IMR-90 (cell line): Measurements from ENCODE around the gene KRT10. TPM values are rescaled to one million over a fixed set of nuclear protein-coding genes. Genes with fewer than 3 reads are reported as not detected.
"Not testable (repeated sequence)": the region's sequence is repeated elsewhere in the genome, so short reads cannot be mapped to it uniquely, and the experiment has no call there.

Experiments used
- ATAC-seq: fragments of 200-7000 bp; cut with Tn5 transposase; 2 replicates; pipeline ENCODE4 v1.9.1; 2020; ENCODE audit warnings: low read depth, mild to moderate bottlenecking, moderate library complexity
- BruUV-seq: library from RNA; stranded (reverse); fragments of 400-500 nt; replicated peaks from 2 replicates; lab custom pipeline; 2021; lab: Mats Ljungman, UMichigan
- CTCF ChIA-PET: fragments of 300-600 bp; formaldehyde crosslinking; extraction: SDS; loops from one replicate; lab custom pipeline; 2021; ENCODE audit warnings: antibody characterized with exemption; lab: Yijun Ruan, JAX
- POLR2A ChIA-PET: fragments of 300-600 bp; sonication (Branson Sonifier 250); formaldehyde crosslinking; loops from one replicate; lab custom pipeline; 2022; ENCODE audit warnings: antibody characterized with exemption; ENCODE audit not compliant: unreplicated experiment; lab: Charles Lee
- DNase-seq: peaks from one replicate; pipeline ENCODE4 v3.0.0; 2013
- H2AFZ ChIP-seq: replicated peaks from 2 replicates; pipeline ENCODE3; 2013; ENCODE audit warnings: low read length, mild to moderate bottlenecking; ENCODE audit not compliant: poor library complexity
- H2AK5ac ChIP-seq: 2 replicates; pipeline ENCODE4 v1.6.1; 2013; ENCODE audit warnings: low read depth, low read length, inconsistent platforms
- H2AK9ac ChIP-seq: replicated peaks from 2 replicates; pipeline ENCODE3; 2013; ENCODE audit warnings: mild to moderate bottlenecking, low read depth, low read length, moderate library complexity; ENCODE audit not compliant: poor library complexity
- H2BK120ac ChIP-seq: 2 replicates; pipeline ENCODE4 v1.6.1; 2013; ENCODE audit warnings: low read depth, low read length, inconsistent platforms
- H2BK15ac ChIP-seq: 3 replicates; pipeline ENCODE4 v1.6.1; 2013; ENCODE audit warnings: low read depth, low read length, inconsistent platforms
- H2BK20ac ChIP-seq: 2 replicates; pipeline ENCODE4 v1.6.1; 2013; ENCODE audit warnings: low read depth, mild to moderate bottlenecking, inconsistent platforms, low read length, moderate library complexity
- H2BK5ac ChIP-seq: 2 replicates; pipeline ENCODE4 v1.6.1; 2013; ENCODE audit warnings: mild to moderate bottlenecking, low read depth, low read length, inconsistent platforms; ENCODE audit not compliant: poor library complexity, severe bottlenecking
- H3K14ac ChIP-seq: replicated peaks from 2 replicates; pipeline ENCODE4 v1.6.1; 2013; ENCODE audit warnings: low read depth, low read length, inconsistent platforms
- H3K18ac ChIP-seq: 2 replicates; pipeline ENCODE4 v1.6.1; 2013; ENCODE audit warnings: low read depth, low read length, control low read depth
- H3K23ac ChIP-seq: 2 replicates; pipeline ENCODE4 v1.6.1; 2013; ENCODE audit warnings: low read depth, low read length, inconsistent platforms
- H3K27ac ChIP-seq: 2 replicates; pipeline ENCODE4 v1.5.1; 2013; ENCODE audit warnings: mild to moderate bottlenecking, control low read depth, low read length; ENCODE audit not compliant: insufficient read depth
- H3K27me3 ChIP-seq: 2 replicates; pipeline ENCODE4 v1.6.1; 2013; ENCODE audit warnings: low read length; ENCODE audit not compliant: control insufficient read depth, insufficient read depth
- H3K36me3 ChIP-seq: 2 replicates; pipeline ENCODE4 v1.6.1; 2013; ENCODE audit warnings: low read length, mixed read lengths; ENCODE audit not compliant: control insufficient read depth, insufficient read depth
- H3K4ac ChIP-seq: 2 replicates; pipeline ENCODE4 v1.6.1; 2013; ENCODE audit warnings: low read depth, low read length, inconsistent platforms
- H3K4me1 ChIP-seq: 2 replicates; pipeline ENCODE4 v1.6.1; 2013; ENCODE audit warnings: low read length, mixed read lengths; ENCODE audit not compliant: control insufficient read depth, insufficient read depth
- H3K4me2 ChIP-seq: 2 replicates; pipeline ENCODE4 v1.6.1; 2013; ENCODE audit warnings: low read depth, mild to moderate bottlenecking, control low read depth, low read length, moderate library complexity
- H3K4me3 ChIP-seq: 2 replicates; pipeline ENCODE4 v1.5.1; 2013; ENCODE audit warnings: low read depth, mild to moderate bottlenecking, control low read depth, low read length, moderate library complexity; ENCODE audit not compliant: insufficient read depth
- H3K56ac ChIP-seq: 2 replicates; pipeline ENCODE4 v1.6.1; 2013; ENCODE audit warnings: low read length, inconsistent platforms; ENCODE audit not compliant: insufficient read depth; ENCODE audit errors: extremely low read depth
- H3K79me1 ChIP-seq, 2 experiments: 2 replicates each; pipeline ENCODE4 v1.6.1; 2013; ENCODE audit warnings: low read length in 2 of 2, inconsistent platforms in 1 of 2, low read depth in 1 of 2
- H3K9ac ChIP-seq: 2 replicates; pipeline ENCODE4 v1.6.1; 2013; ENCODE audit warnings: low read depth, low read length, control low read depth
- H3K9me1 ChIP-seq: 2 replicates; pipeline ENCODE4 v1.6.1; 2013; ENCODE audit warnings: low read length, inconsistent platforms; ENCODE audit not compliant: insufficient read depth
- H3K9me3 ChIP-seq: 2 replicates; pipeline ENCODE4 v1.6.1; 2013; ENCODE audit warnings: low read length; ENCODE audit not compliant: control insufficient read depth, insufficient read depth
- H4K20me1 ChIP-seq: 2 replicates; pipeline ENCODE4 v1.6.1; 2013; ENCODE audit warnings: low read length, inconsistent platforms; ENCODE audit not compliant: insufficient read depth
- H4K5ac ChIP-seq: 2 replicates; pipeline ENCODE4 v1.6.1; 2013; ENCODE audit warnings: mild to moderate bottlenecking, low read depth, low read length, control low read depth
- H4K8ac ChIP-seq, 2 experiments: 2 replicates each; pipeline ENCODE4 v1.6.1; 2013; ENCODE audit warnings: low read depth in 2 of 2, low read length in 2 of 2, control low read depth in 1 of 2, inconsistent platforms in 1 of 2
- H4K91ac ChIP-seq: 2 replicates; pipeline ENCODE4 v1.6.1; 2013; ENCODE audit warnings: low read depth, low read length, inconsistent platforms; ENCODE audit not compliant: insufficient read depth
- FOS ChIP-seq: fragments of 150-350 bp; IDR thresholded peaks from 2 replicates; pipeline ENCODE4 v1.6.1; 2016; ENCODE audit warnings: low read depth, low read length
- MAZ ChIP-seq: IDR thresholded peaks from 2 replicates; pipeline ENCODE4 v1.6.1; 2012; ENCODE audit warnings: low read depth, mild to moderate bottlenecking, low read length, improper control_type of control experiment, moderate library complexity, borderline replicate concordance
- MXI1 ChIP-seq: IDR thresholded peaks from 2 replicates; pipeline ENCODE4 v1.6.1; 2012; ENCODE audit warnings: low read depth, mild to moderate bottlenecking, low read length, moderate library complexity, borderline replicate concordance
- RCOR1 ChIP-seq: IDR thresholded peaks from 2 replicates; pipeline ENCODE4 v1.6.1; 2012; ENCODE audit warnings: mild to moderate bottlenecking, low read length, improper control_type of control experiment; ENCODE audit not compliant: insufficient replicate concordance
- WGBS, 2 experiments: methylation state at CpG; one replicate each; pipeline versions ENCODE4 v1.1.5 to v1.1.7; 2013; ENCODE audit warnings: missing lambda C conversion rate in 2 of 2; ENCODE audit not compliant: insufficient read length in 1 of 2; ENCODE audit errors: extremely low coverage in 2 of 2; 5-methylcytosine and 5-hydroxymethylcytosine counted together
- dilution Hi-C: fragments of 300-500 bp; cut with HindIII; formaldehyde crosslinking; loops from one replicate; pipeline ENCODE4 v1.14.3; 2018; ENCODE audit warnings: low sequenced_read_pairs; ENCODE audit not compliant: unreplicated experiment
- in situ Hi-C: fragments of 300-500 bp; cut with MboI; formaldehyde crosslinking; loops from 3 replicates; pipeline ENCODE4 v1.14.3; 2019; ENCODE audit warnings: low sequenced_read_pairs, inconsistent platforms, mixed read lengths
- intact Hi-C: fragments of 100-400 bp; cut with micrococcal nuclease; formaldehyde crosslinking; loops from 2 replicates; pipeline ENCODE4 v1.10.0; 2022
- polyA plus RNA-seq, 3 experiments: library from polyadenylated mRNA; depleted of rRNA; stranded (reverse); fragments of >200 nt; gene quantifications; 2 replicates each; pipeline ENCODE4 v1.2.3, GENCODE V29; 2012; ENCODE audit warnings: low replicate concordance in 1 of 3
- total RNA-seq: library from RNA; depleted of rRNA; stranded (reverse); fragments of >200 nt; gene quantifications from 2 replicates; pipeline ENCODE4 v1.2.3, GENCODE V29; 2012

Gene KRT10
- total and polyA plus RNA-seq, 2 of the 4 experiments (the other 2 are of a cell fraction), result 0.18 to 18.3 TPM

GRCh38 chr17:40815381-40815780, 7.0 kb downstream of the KRT10 start:
- H2AK5ac ChIP-seq, result peak overlapping the region; percentile 31; the same call in 1 of the 2 replicates
- no peak overlapping the region for H3K4me2 ChIP-seq
- H2BK120ac ChIP-seq, result no peak overlapping the region
- no peak overlapping the region for H3K9ac ChIP-seq
- TF ChIP-seq FOS (no peak), MAZ (no peak), RCOR1 (no peak), MXI1 (no peak)
- no peak overlapping the region for H3K4ac ChIP-seq
- peaks cover 9% of the 10 kb centered on the region for H3K36me3 ChIP-seq
- no peak overlapping the region for H4K5ac ChIP-seq
- ATAC-seq, result no peak
- no peaks in the 10 kb centered on the region for H4K20me1 ChIP-seq
- ChIA-PET CTCF (no interaction called here), POLR2A (no interaction called here)
- no peak overlapping the region for H2BK5ac ChIP-seq
- dilution Hi-C loops (no loop called here), intact Hi-C loops (no loop called here), in situ Hi-C loops (no loop called here)
- no peak for DNase-seq
- H3K18ac ChIP-seq, result no peak overlapping the region
- H3K56ac ChIP-seq, result no peak overlapping the region
- no peak overlapping the region for H4K8ac ChIP-seq
- no peaks in the 10 kb centered on the region for H3K9me3 ChIP-seq
- no peaks in the 10 kb centered on the region; the same call in 1 of the 2 replicates for H3K9me1 ChIP-seq
- peaks cover 1% of the 10 kb centered on the region; the same call in 1 of the 2 replicates for H3K4me1 ChIP-seq
- no peak overlapping the region for H2AFZ ChIP-seq
- no peak overlapping the region for H3K4me3 ChIP-seq
- no peak overlapping the region for H3K14ac ChIP-seq
- peaks cover 25 to 26% of the 10 kb centered on the region in 2 experiments for H3K79me1 ChIP-seq
- H4K91ac ChIP-seq, result no peak overlapping the region
- no peak overlapping the region for H3K27ac ChIP-seq
- no TSS peak for BruUV-seq
- no peak overlapping the region for H3K23ac ChIP-seq
- no peaks in the 10 kb centered on the region for H3K27me3 ChIP-seq
- no peak overlapping the region for H2BK20ac ChIP-seq
- no peak overlapping the region for H2BK15ac ChIP-seq
- no CpG with 5 or more reads among the region's 1 CpG for WGBS, 2 experiments
- no peak overlapping the region for H2AK9ac ChIP-seq

- H4K5ac ChIP-seq, H3K9me3 ChIP-seq, H3K4ac ChIP-seq, H2AK5ac ChIP-seq, H2AK9ac ChIP-seq, H4K8ac ChIP-seq, H3K4me2 ChIP-seq, intact Hi-C loops, H3K56ac ChIP-seq, dilution Hi-C loops, DNase-seq, H4K91ac ChIP-seq, H2BK5ac ChIP-seq, H3K14ac ChIP-seq, H3K27me3 ChIP-seq, H3K27ac ChIP-seq, H3K9ac ChIP-seq, H3K23ac ChIP-seq, in situ Hi-C loops, H2AFZ ChIP-seq, POLR2A ChIA-PET, H3K18ac ChIP-seq, H2BK20ac ChIP-seq, H4K20me1 ChIP-seq, H2BK120ac ChIP-seq, H3K4me3 ChIP-seq, H3K36me3 ChIP-seq, ATAC-seq, H3K9me1 ChIP-seq, H3K4me1 ChIP-seq, BruUV-seq, H2BK15ac ChIP-seq: not testable (repeated sequence)
- CTCF ChIA-PET, result interaction anchor here (0.6 kb wide), 1 partner anchor 12 kb away, joined by 3 read pairs; no protein-coding TSS in a partner anchor
- WGBS, 2 experiments, result no CpG with 5 or more reads among the region's 3 CpGs
- H3K79me1 ChIP-seq, result peaks cover 18 to 19% of the 10 kb centered on the region in 2 experiments
Measured at GRCh38 chr17:40814657-40815056, 7.8 kb downstream of the KRT10 start.
